Measurements from ENCODE around the gene ALKBH6. TPM values are rescaled to one million over a fixed set of nuclear protein-coding genes. Genes with fewer than 3 reads are reported as not detected.

The ALKBH6 gene
- polyA plus RNA-seq, 1 donor (not counting 4 experiments of a cell fraction or from before 2014, with no cell fraction given): 36.7 TPM

DNA sequence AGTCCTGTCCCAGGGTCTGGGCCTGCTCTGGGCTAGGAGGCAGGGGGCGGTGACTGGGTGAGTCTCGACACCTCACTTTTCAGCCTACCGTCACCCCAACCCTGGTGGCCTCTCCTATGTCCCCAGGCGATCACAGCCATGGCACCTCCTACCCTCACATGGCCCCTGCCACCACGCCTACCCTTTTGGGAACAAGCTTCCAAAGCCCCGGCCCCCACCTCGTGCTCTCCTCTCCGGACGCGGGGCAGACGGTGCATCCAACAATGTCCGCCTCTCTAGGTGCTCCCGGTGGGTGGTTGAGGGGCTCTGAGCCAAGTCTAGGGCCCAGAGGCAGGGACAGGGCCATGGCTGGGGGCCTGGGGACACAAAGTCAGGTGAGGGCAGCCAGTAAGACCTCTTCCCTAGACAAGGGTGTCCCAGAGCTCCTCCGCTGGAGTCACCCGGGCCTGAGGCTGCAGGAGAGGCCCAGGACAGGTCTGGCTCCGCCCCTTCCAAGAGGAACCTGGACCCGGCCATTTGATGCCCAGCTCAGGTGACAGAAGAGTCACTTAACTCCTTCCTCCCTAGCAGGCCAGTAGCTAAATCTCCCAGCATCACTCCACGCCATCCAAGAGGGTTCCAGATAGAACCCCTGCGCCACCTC, 5.6 kb downstream of the ALKBH6 start, which contains the start of gene SYNE4:
Gene SYNE4 (minus strand): TSS at position 478 of the 643 bp plus-strand sequence. CDS start 132 bp downstream, at position 346.
- Histone ChIP-seq H3K9me3 (ENCODE audit: control insufficient read depth, low read depth, low read length) (no peaks in the 10 kb centered on the region), H3K4me1 (ENCODE audit: control insufficient read depth, extremely low read depth, insufficient read depth, low read length) (peaks cover 8% of the 10 kb centered on the region), H3K9ac (ENCODE audit: control insufficient read depth, extremely low read depth, insufficient read depth, low read length) (peak within 1 kb of the TSS; percentile 56), H3K4me3 (ENCODE audit: control insufficient read depth in 2 of 3, extremely low read depth in 1 of 3, insufficient read depth in 2 of 3, low read depth in 1 of 3, low read length in 3 of 3) (peak within 1 kb of the TSS; percentile 18 to 46 (median 35)), H4K20me1 (ENCODE audit: control insufficient read depth, extremely low read depth, insufficient read depth, low read length) (no peaks in the 10 kb centered on the region), H3K36me3 (ENCODE audit: control insufficient read depth in 2 of 2, extremely low read depth in 1 of 2, insufficient read depth in 2 of 2, low read length in 2 of 2) (no peaks in the 10 kb centered on the region), H3K4me2 (ENCODE audit: control insufficient read depth, extremely low read depth, insufficient read depth, low read depth, low read length) (peak within 1 kb of the TSS; percentile 71), H3K79me2 (ENCODE audit: control insufficient read depth, insufficient read depth, low read length) (peaks cover 4% of the 10 kb centered on the region), H2AFZ (ENCODE audit: control insufficient read depth, low read length) (peak within 1 kb of the TSS; percentile 26), H3K27me3 (ENCODE audit: control insufficient read depth, extremely low read depth, insufficient read depth, low read length) (no peaks in the 10 kb centered on the region), H3K27ac (ENCODE audit: control insufficient read depth, insufficient read depth, low read length) (no peak within 1 kb of the TSS), H3K9me1 (ENCODE audit: control insufficient read depth, extremely low read depth, insufficient read depth, low read length) (no peaks in the 10 kb centered on the region)
- no peak for TF ChIP-seq EZH2 (IDR thresholded peaks at IDR 0.05; ENCODE audit: low read length)
- TF ChIP-seq, protein P1, sequence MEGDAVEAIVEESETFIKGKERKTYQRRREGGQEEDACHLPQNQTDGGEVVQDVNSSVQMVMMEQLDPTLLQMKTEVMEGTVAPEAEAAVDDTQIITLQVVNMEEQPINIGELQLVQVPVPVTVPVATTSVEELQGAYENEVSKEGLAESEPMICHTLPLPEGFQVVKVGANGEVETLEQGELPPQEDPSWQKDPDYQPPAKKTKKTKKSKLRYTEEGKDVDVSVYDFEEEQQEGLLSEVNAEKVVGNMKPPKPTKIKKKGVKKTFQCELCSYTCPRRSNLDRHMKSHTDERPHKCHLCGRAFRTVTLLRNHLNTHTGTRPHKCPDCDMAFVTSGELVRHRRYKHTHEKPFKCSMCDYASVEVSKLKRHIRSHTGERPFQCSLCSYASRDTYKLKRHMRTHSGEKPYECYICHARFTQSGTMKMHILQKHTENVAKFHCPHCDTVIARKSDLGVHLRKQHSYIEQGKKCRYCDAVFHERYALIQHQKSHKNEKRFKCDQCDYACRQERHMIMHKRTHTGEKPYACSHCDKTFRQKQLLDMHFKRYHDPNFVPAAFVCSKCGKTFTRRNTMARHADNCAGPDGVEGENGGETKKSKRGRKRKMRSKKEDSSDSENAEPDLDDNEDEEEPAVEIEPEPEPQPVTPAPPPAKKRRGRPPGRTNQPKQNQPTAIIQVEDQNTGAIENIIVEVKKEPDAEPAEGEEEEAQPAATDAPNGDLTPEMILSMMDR (optimal IDR thresholded peaks at IDR 0.05 in 1 of 3, IDR thresholded peaks at IDR 0.05 in 1 of 3, conservative IDR thresholded peaks at IDR 0.05 in 1 of 3; ENCODE audit: extremely low read depth in 1 of 3, insufficient read depth in 2 of 3, low read length in 3 of 3): no peak
- DNase-seq (ENCODE audit: low read depth, low spot score) (no peak), FAIRE-seq (no peak)
- dilution Hi-C loops (cut with MboI; ENCODE audit: extremely low pct_ligation_motif_present, low sequenced_read_pairs): no loop called here

DNA sequence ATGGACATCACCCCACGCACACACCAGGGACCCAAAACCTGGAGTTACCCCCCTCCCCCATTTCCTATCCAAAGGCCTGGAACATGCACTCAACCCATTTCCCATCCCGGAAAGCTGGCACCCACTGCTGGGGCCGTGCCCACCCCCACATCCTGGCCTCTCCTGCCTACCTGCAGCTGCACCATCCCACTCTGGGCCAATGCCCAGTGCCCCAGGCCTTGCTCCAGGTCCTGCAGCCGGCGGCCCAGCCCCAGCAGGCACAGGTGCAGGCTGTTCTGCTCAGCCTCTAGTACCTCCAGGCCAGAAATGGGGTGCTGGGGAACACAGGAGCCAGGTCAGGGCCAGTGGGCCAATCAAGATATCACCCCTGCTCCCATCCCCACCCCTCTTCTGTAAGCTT, 7.1 kb downstream of the ALKBH6 start:
- TF ChIP-seq EZH2 (IDR thresholded peaks at IDR 0.05; ENCODE audit: low read length): no peak
- TF ChIP-seq, protein P1 (optimal IDR thresholded peaks at IDR 0.05 in 1 of 3, IDR thresholded peaks at IDR 0.05 in 1 of 3, conservative IDR thresholded peaks at IDR 0.05 in 1 of 3; ENCODE audit: extremely low read depth in 1 of 3, insufficient read depth in 2 of 3, low read length in 3 of 3): no peak

More for the DNA sequence above, 7.1 kb downstream of the ALKBH6 start:
- dilution Hi-C loops (cut with MboI; ENCODE audit: extremely low pct_ligation_motif_present, low sequenced_read_pairs): no loop called here
- Histone ChIP-seq H3K79me2 (ENCODE audit: control insufficient read depth, insufficient read depth, low read length) (no peaks in the 10 kb centered on the region), H3K9me1 (ENCODE audit: control insufficient read depth, extremely low read depth, insufficient read depth, low read length) (no peaks in the 10 kb centered on the region), H3K4me2 (ENCODE audit: control insufficient read depth, extremely low read depth, insufficient read depth, low read depth, low read length) (no peak overlapping the region), H3K4me3 (ENCODE audit: control insufficient read depth in 2 of 3, extremely low read depth in 1 of 3, insufficient read depth in 2 of 3, low read depth in 1 of 3, low read length in 3 of 3) (no peak overlapping the region), H3K27me3 (ENCODE audit: control insufficient read depth, extremely low read depth, insufficient read depth, low read length) (no peaks in the 10 kb centered on the region), H3K36me3 (ENCODE audit: control insufficient read depth in 2 of 2, extremely low read depth in 1 of 2, insufficient read depth in 2 of 2, low read length in 2 of 2) (no peaks in the 10 kb centered on the region), H3K9ac (ENCODE audit: control insufficient read depth, extremely low read depth, insufficient read depth, low read length) (no peak overlapping the region), H4K20me1 (ENCODE audit: control insufficient read depth, extremely low read depth, insufficient read depth, low read length) (no peaks in the 10 kb centered on the region), H3K27ac (ENCODE audit: control insufficient read depth, insufficient read depth, low read length) (no peak overlapping the region), H3K9me3 (ENCODE audit: control insufficient read depth, low read depth, low read length) (no peaks in the 10 kb centered on the region), H2AFZ (ENCODE audit: control insufficient read depth, low read length) (no peak overlapping the region), H3K4me1 (ENCODE audit: control insufficient read depth, extremely low read depth, insufficient read depth, low read length) (peaks cover 6% of the 10 kb centered on the region)
- no peak for DNase-seq (ENCODE audit: low read depth, low spot score)
- no peak for FAIRE-seq
